Measurements from ENCODE around the gene EGFL7.

DNA sequence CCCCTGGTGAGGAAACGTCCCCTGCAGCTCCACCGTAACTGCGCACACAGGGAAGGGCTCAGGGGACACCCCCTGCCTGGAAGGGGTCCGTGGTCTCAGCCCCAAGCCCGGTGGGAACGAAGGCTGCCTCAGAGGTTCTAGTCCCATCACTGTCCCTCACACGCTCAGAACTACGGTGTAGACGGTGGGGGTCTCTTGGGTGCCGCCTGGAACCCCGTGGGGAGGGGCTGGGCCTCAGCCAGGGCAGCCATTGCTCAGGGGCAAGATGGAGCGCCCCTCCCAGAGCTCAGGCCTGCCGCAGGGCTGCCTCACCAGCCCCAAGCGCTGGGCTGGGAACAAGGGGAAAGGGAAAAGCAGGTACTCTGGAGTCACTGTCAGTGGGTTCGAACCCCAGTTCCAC lies 21.6 kb downstream of the EGFL7 start:
- TF ChIP-seq CTCF (IDR thresholded peaks at IDR 0.05; ENCODE audit: low read depth, low read length, missing input control) (no peak), JUND (IDR thresholded peaks at IDR 0.05) (no peak), ZBTB33 (IDR thresholded peaks at IDR 0.05) (no peak), YY1 (IDR thresholded peaks at IDR 0.05) (no peak), TAF1 (conservative IDR thresholded peaks at IDR 0.05) (no peak)
